ENCODE results near the gene ST6GALNAC1. TPM values are rescaled to one million over a fixed set of nuclear protein-coding genes. Genes with fewer than 3 reads are reported as not detected.
"Not testable (repeated sequence)": the region's sequence is repeated elsewhere in the genome, so short reads cannot be mapped to it uniquely, and the experiment has no call there.

Gene ST6GALNAC1
- total RNA-seq, 2 experiments from 2014 or later: 1.1 to 2.3 TPM

DNA sequence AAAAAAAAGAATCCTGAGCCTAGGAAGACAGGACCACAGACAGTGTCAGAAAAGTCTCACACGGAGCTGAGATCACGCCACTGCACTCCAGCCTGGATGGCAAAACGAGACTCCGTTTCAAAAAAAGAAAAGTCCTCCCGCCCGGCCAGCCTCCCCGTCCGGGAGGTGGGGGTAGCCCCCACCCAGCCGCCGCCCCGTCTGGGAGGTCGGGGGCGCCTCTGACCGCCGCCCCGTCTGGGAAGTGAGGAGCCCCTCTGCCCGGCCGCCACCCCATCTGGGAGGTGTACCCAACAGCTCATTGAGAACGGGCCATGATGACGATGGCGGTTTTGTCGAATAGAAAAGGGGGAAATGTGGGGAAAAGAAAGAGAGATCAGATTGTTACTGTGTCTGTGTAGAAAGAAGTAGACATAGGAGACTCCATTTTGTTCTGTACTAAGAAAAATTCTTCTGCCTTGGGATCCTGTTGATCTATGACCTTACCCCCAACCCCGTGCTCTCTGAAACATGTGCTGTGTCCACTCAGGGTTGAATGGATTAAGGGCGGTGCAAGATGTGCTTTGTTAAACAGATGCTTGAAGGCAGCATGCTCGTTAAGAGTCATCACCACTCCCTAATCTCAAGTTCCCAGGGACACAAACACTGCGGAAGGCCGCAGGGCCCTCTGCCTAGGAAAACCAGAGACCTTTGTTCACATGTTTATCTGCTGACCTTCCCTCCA lies 6.9 kb downstream of the ST6GALNAC1 start:
- POLR2A ChIA-PET; H3K4me1 Mint-ChIP-seq (ENCODE audit: low read depth); H3K27ac Mint-ChIP-seq; H3K27me3 Mint-ChIP-seq; DNase-seq; H3K4me3 Mint-ChIP-seq; H3K9me3 Mint-ChIP-seq; intact Hi-C loops (cut with micrococcal nuclease); H3K36me3 Mint-ChIP-seq: not testable (repeated sequence)
- CTCF ChIA-PET: interaction anchor here (0.6 to 2.4 kb wide), 2 partner anchors 13 to 183 kb away, joined by 3 to 12 read pairs; no protein-coding TSS in a partner anchor

- CTCF ChIA-PET: interaction anchor here (1.3 to 4.4 kb wide), 2 partner anchors 12 to 45 kb away, joined by 5 to 31 read pairs; no protein-coding TSS in a partner anchor
- POLR2A ChIA-PET: no interaction called here
Observed at GRCh38 chr17:76635659-76636360, 7.7 kb downstream of the ST6GALNAC1 start.

DNA sequence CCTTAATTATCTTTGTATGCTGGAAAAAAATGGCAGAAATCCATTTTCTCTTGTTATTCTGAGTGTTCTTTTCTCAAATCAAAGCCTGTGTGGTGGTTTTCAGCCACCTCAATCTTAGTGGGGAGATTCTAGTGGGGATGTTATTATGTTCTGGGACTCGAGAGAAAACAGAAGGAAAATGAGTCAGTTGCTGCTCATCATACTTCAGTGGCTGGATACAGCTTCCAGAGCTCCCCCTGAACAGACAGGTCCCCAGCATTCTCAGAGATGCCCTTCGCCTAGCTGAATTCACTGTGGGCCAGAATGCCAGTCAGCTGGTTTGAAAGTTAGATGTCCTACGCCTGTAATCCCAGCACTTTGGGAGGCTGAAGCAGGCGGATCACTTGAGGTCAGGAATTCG lies 8.5 kb downstream of the ST6GALNAC1 start:
- H3K27ac Mint-ChIP-seq: no peak overlapping the region
- no peak overlapping the region for H3K4me3 Mint-ChIP-seq
- H3K36me3 Mint-ChIP-seq: no peaks in the 10 kb centered on the region
- ChIA-PET CTCF (interaction anchor here (0.7 to 4.4 kb wide), 3 partner anchors 11 to 586 kb away, joined by 4 to 31 read pairs (median 5); no protein-coding TSS in a partner anchor), POLR2A (no interaction called here)
- H3K9me3 Mint-ChIP-seq: no peaks in the 10 kb centered on the region
- H3K4me1 Mint-ChIP-seq (ENCODE audit: low read depth): no peaks in the 10 kb centered on the region
- H3K27me3 Mint-ChIP-seq: no peaks in the 10 kb centered on the region
- intact Hi-C loops (cut with micrococcal nuclease): no loop called here
- no peak for DNase-seq

More at GRCh38 chr17:76635659-76636360, 7.7 kb downstream of the ST6GALNAC1 start:
- intact Hi-C loops (cut with micrococcal nuclease): no loop called here
- Mint-ChIP-seq H3K4me3 (no peak overlapping the region), H3K9me3 (no peaks in the 10 kb centered on the region), H3K27me3 (no peaks in the 10 kb centered on the region), H3K4me1 (ENCODE audit: low read depth) (no peaks in the 10 kb centered on the region), H3K36me3 (no peaks in the 10 kb centered on the region), H3K27ac (no peak overlapping the region)
- no peak for DNase-seq

GRCh38 chr17:76633628-76634328 lies 9.8 kb downstream of the ST6GALNAC1 start:
- Mint-ChIP-seq H3K9me3 (no peaks in the 10 kb centered on the region), H3K27me3 (no peaks in the 10 kb centered on the region), H3K36me3 (no peaks in the 10 kb centered on the region), H3K4me1 (ENCODE audit: low read depth) (no peaks in the 10 kb centered on the region), H3K4me3 (no peak overlapping the region), H3K27ac (no peak overlapping the region)
- POLR2A ChIA-PET: no interaction called here
- intact Hi-C loops (cut with micrococcal nuclease): loop anchor here (5.0 kb wide), 1 partner anchor 46 kb away; the partner anchor contains the start of gene ST6GALNAC2
- CTCF ChIA-PET: interaction anchor here (0.6 to 4.4 kb wide), 2 partner anchors 10 to 84 kb away, joined by 4 to 31 read pairs; no protein-coding TSS in a partner anchor
- DNase-seq: no peak

DNA sequence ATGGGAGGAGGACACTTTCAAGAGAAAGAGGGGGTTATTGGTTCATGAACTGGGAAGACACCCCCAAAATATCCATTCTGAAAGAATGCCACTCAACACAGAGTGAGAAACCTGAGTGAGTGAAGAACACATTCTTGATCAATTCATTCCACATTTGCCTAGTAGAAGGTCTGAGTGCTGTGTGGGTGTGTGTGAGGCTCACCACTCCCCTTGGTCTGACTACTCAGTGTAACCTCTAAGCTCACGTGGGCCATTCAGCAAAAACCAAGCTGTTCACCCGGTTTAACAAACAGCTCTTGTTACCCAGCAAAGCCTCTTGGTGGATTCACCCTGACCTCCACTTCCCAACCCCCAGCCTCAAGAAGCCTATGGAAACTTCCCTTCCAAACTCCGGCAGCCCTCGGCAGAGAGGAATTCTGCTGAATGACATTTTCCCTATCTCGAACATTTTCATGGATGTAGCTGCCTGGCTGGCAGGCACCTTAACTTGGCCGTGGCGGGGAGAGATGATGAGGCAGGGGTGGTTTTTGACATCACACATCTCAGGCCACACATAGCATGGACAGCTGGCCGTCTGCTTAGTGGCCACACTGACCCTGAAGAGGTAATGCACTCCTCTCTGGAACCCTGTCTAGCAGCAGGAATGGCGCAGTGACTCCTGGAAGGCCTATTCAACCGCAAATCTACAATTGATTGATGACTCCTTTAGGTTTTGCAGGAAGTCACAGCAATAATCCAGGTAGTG lies 11.6 kb downstream of the ST6GALNAC1 start:
- POLR2A ChIA-PET: no interaction called here
- no peak overlapping the region for H3K27ac Mint-ChIP-seq
- H3K9me3 Mint-ChIP-seq: no peaks in the 10 kb centered on the region
- H3K27me3 Mint-ChIP-seq: no peaks in the 10 kb centered on the region
- CTCF ChIA-PET: interaction anchor here (0.6 to 4.4 kb wide), 3 partner anchors 8 to 50 kb away, joined by 3 to 31 read pairs (median 4); no protein-coding TSS in a partner anchor
- intact Hi-C loops (cut with micrococcal nuclease): loop anchor here (5.0 kb wide), 1 partner anchor 45 kb away; the partner anchor contains the start of gene ST6GALNAC2
- DNase-seq: no peak
- H3K4me3 Mint-ChIP-seq: no peak overlapping the region
- no peaks in the 10 kb centered on the region for H3K4me1 Mint-ChIP-seq (ENCODE audit: low read depth)
- no peaks in the 10 kb centered on the region for H3K36me3 Mint-ChIP-seq

- H3K27me3 Mint-ChIP-seq: no peaks in the 10 kb centered on the region
- intact Hi-C loops (cut with micrococcal nuclease): loop anchor here (5.0 kb wide), 1 partner anchor 43 kb away; the partner anchor contains the start of gene ST6GALNAC2
- no peaks in the 10 kb centered on the region for H3K36me3 Mint-ChIP-seq
- no peak overlapping the region for H3K4me3 Mint-ChIP-seq
- ChIA-PET POLR2A (no interaction called here), CTCF (no interaction called here)
- H3K27ac Mint-ChIP-seq: no peak overlapping the region
- no peaks in the 10 kb centered on the region for H3K4me1 Mint-ChIP-seq (ENCODE audit: low read depth)
- H3K9me3 Mint-ChIP-seq: no peaks in the 10 kb centered on the region
- DNase-seq: no peak
Observed at GRCh38 chr17:76630151-76630550, 13.4 kb downstream of the ST6GALNAC1 start.

DNA sequence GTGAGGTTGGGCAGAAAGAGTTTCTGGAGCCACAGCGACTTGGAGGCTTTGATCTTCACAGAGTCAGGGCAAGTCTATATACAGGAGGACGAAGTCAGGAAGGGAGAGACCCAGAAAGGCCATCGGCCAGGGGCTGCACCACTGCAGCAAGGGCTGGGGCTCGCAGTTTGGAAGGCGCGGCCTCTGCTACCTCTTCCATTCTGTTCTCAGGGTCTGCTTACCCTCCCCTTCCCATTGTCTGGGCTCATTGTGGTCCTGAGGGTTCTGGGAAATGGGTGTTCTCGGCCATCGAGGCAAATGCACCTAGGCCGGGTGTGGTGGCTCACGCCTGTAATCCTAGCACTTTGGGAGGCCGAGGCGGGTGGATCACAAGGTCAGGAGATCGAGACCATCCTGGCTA lies 16.0 kb downstream of the ST6GALNAC1 start:
- Mint-ChIP-seq H3K9me3 (no peaks in the 10 kb centered on the region), H3K36me3 (no peaks in the 10 kb centered on the region), H3K27ac (no peak overlapping the region), H3K27me3 (no peaks in the 10 kb centered on the region), H3K4me3 (no peak overlapping the region), H3K4me1 (ENCODE audit: low read depth) (peaks cover 5% of the 10 kb centered on the region)
- ChIA-PET POLR2A (interaction anchor here (0.6 kb wide), 1 partner anchor 110 kb away, joined by 3 read pairs; the partner anchor contains the start of gene MFSD11), CTCF (interaction anchor here (1.5 to 7.2 kb wide), 2 partner anchors 87 to 104 kb away, joined by 4 to 112 read pairs; no protein-coding TSS in a partner anchor)
- intact Hi-C loops (cut with micrococcal nuclease): loop anchor here (10.0 kb wide), 1 partner anchor 57 kb away; no protein-coding TSS in a partner anchor
- no peak for DNase-seq

GRCh38 chr17:76626442-76626841 lies 17.1 kb downstream of the ST6GALNAC1 start:
- Mint-ChIP-seq H3K27ac (no peak overlapping the region), H3K4me1 (ENCODE audit: low read depth) (peaks cover 5% of the 10 kb centered on the region), H3K27me3 (no peaks in the 10 kb centered on the region), H3K36me3 (no peaks in the 10 kb centered on the region), H3K4me3 (no peak overlapping the region), H3K9me3 (no peaks in the 10 kb centered on the region)
- DNase-seq: no peak
- intact Hi-C loops (cut with micrococcal nuclease): loop anchor here (10.0 kb wide), 1 partner anchor 58 kb away; no protein-coding TSS in a partner anchor
- ChIA-PET POLR2A (no interaction called here), CTCF (interaction anchor here (1.0 to 7.2 kb wide), 5 partner anchors 14 to 103 kb away, joined by 3 to 112 read pairs (median 4); no protein-coding TSS in a partner anchor)

GRCh38 chr17:76625496-76625895 lies 18.1 kb downstream of the ST6GALNAC1 start:
- POLR2A ChIA-PET: no interaction called here
- Mint-ChIP-seq H3K4me1 (ENCODE audit: low read depth) (peaks cover 5% of the 10 kb centered on the region), H3K9me3 (no peaks in the 10 kb centered on the region), H3K36me3 (no peaks in the 10 kb centered on the region), H3K27ac (no peak overlapping the region), H3K27me3 (no peaks in the 10 kb centered on the region), H3K4me3 (no peak overlapping the region)
- CTCF ChIA-PET: interaction anchor here (1.0 to 7.2 kb wide), 12 partner anchors 8 to 107 kb away, joined by 3 to 112 read pairs (median 18); no protein-coding TSS in a partner anchor
- intact Hi-C loops (cut with micrococcal nuclease): loop anchor here (10.0 kb wide), 1 partner anchor 59 kb away; no protein-coding TSS in a partner anchor
- DNase-seq: no peak

DNA sequence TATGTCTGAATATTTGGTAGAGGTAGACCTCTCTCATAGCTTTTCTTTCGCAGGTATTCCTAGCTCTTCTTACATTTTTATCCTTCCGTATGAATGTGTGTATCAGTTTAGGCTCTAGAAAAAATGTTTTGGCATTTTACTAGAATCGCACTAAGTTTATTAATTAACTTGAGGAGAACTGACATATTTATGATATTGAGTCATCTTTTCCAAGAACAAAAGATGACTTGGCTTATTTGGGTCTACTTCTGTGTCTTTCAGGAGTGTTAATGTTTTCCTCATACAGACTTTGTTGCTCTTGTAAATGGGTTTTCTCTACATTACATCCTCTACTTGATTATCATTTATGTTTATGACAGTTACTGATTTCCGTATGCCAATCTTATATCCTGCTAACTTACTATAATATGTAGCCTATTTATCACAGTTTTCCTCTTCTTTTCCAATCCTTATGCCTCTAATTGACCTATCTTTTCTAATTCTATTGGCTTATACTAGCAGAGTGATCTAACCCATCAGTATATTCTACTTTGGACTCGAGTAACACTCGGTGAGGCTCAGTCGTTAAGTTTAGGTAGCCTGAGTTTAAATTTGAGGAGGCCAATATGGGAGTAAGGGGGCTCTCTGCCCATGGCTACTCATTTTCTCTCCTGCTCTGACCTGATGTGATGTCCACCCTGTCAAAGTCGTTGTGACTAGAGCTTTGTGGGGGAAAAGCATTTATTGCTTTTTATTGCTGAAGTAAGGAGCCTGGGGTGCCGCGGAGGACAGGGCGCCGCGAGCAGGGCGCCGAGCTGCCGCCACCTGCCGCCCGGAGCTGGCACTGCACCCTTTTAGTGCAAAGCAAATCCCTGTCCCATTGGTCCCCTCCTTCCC lies 20.0 kb downstream of the ST6GALNAC1 start:
- CTCF ChIA-PET: interaction anchor here (0.5 to 7.2 kb wide), 58 partner anchors 8 to 1444 kb away, joined by 3 to 112 read pairs (median 4); partner anchors contain the start of genes PRCD and ST6GALNAC2
- Mint-ChIP-seq H3K9me3 (no peaks in the 10 kb centered on the region), H3K36me3 (no peaks in the 10 kb centered on the region), H3K4me3 (no peak overlapping the region), H3K27me3 (no peaks in the 10 kb centered on the region), H3K27ac (no peak overlapping the region), H3K4me1 (ENCODE audit: low read depth) (peaks cover 5% of the 10 kb centered on the region)
- intact Hi-C loops (cut with micrococcal nuclease): loop anchor here (1.0 to 10.0 kb wide), 3 partner anchors 61 to 100 kb away; no protein-coding TSS in a partner anchor
- POLR2A ChIA-PET: interaction anchor here (1.3 kb wide), 1 partner anchor 65 kb away, joined by 4 read pairs; no protein-coding TSS in a partner anchor
- DNase-seq: peak; percentile 85
